H1 (cell line): ENCODE data around the gene INO80C. TPM values are rescaled to one million over a fixed set of nuclear protein-coding genes. Genes with fewer than 3 reads are reported as not detected.

Experiments
- CTCF ChIA-PET: fragments of 300-600 bp; sonication (Branson Sonifier 250); formaldehyde crosslinking; loops from one replicate; lab custom pipeline; 2021; ENCODE audit not compliant: partially characterized antibody; lab: Charles Lee
- POLR2A ChIA-PET: fragments of 300-600 bp; sonication (Branson Sonifier 250); formaldehyde crosslinking; loops from one replicate; lab custom pipeline; 2021; ENCODE audit warnings: inconsistent platforms; ENCODE audit not compliant: partially characterized antibody; lab: Charles Lee
- DNase-seq, 2 experiments: peaks; one replicate each; pipeline versions ENCODE4 v3.0.0 to v3.0.0-alpha.2; 2010 to 2022; ENCODE audit warnings: low spot score in 2 of 2, low read depth in 1 of 2, mixed read lengths in 1 of 2
- FAIRE-seq: peaks from 2 replicates; lab custom pipeline; 2011; peaks lifted over from hg19 to GRCh38; lab: Jason Lieb, UNC
- H2AFZ ChIP-seq: 2 replicates; pipeline ENCODE4 v1.8.1; 2012; ENCODE audit warnings: low read length, inconsistent platforms
- H2AK5ac ChIP-seq: 2 replicates; pipeline ENCODE4 v1.6.1; 2013; ENCODE audit warnings: low read depth, low read length
- H2BK120ac ChIP-seq: replicated peaks from 2 replicates; pipeline ENCODE3; 2013; ENCODE audit warnings: low read depth, low read length, inconsistent platforms
- H2BK12ac ChIP-seq: 2 replicates; pipeline ENCODE4 v1.6.1; 2013; ENCODE audit warnings: low read depth, low read length
- H2BK15ac ChIP-seq: 2 replicates; pipeline ENCODE4 v1.6.1; 2013; ENCODE audit warnings: low read length
- H2BK20ac ChIP-seq: 2 replicates; pipeline ENCODE4 v1.6.1; 2013; ENCODE audit warnings: low read length
- H2BK5ac ChIP-seq: 2 replicates; pipeline ENCODE4 v1.6.1; 2013; ENCODE audit warnings: low read depth, low read length
- H3K14ac ChIP-seq: 2 replicates; pipeline ENCODE4 v1.6.1; 2013; ENCODE audit warnings: inconsistent platforms; ENCODE audit not compliant: insufficient read length
- H3K18ac ChIP-seq: 2 replicates; pipeline ENCODE4 v1.6.1; 2013; ENCODE audit warnings: low read length; ENCODE audit errors: extremely low read depth
- H3K23ac ChIP-seq: 2 replicates; pipeline ENCODE4 v1.6.1; 2013; ENCODE audit warnings: inconsistent platforms; ENCODE audit not compliant: insufficient read length
- H3K23me2 ChIP-seq: 2 replicates; pipeline ENCODE4 v1.6.1; 2013; ENCODE audit warnings: low read depth, low read length
- H3K27ac ChIP-seq: 2 replicates; pipeline ENCODE4 v1.6.1; 2011; ENCODE audit warnings: low read depth, low read length, inconsistent platforms
- H3K27me3 ChIP-seq, 4 experiments: replicated peaks in 1 of 4; 1 replicate in 1 of 4; 2 replicates in 3 of 4; pipeline versions ENCODE4 v1.6.1 to v1.8.1; 2011 to 2013; ENCODE audit warnings: low read length in 3 of 4, mild to moderate bottlenecking in 3 of 4, inconsistent platforms in 2 of 4, mixed read lengths in 2 of 4, moderate library complexity in 1 of 4; ENCODE audit not compliant: control insufficient read depth in 3 of 4, insufficient read depth in 3 of 4; ENCODE audit errors: extremely low read depth in 1 of 4
- H3K36me3 ChIP-seq, 4 experiments: 2 replicates each; pipeline versions ENCODE4 v1.6.1 to v1.8.1; 2011 to 2013; ENCODE audit warnings: mild to moderate bottlenecking in 4 of 4, low read length in 3 of 4, moderate library complexity in 2 of 4, control low read depth in 1 of 4, inconsistent platforms in 1 of 4; ENCODE audit not compliant: insufficient read depth in 4 of 4, control insufficient read depth in 2 of 4
- H3K4ac ChIP-seq: replicated peaks from 2 replicates; pipeline ENCODE3; 2013; ENCODE audit warnings: low read length, low read depth, mixed read lengths, inconsistent platforms; ENCODE audit not compliant: insufficient read length
- H3K4me1 ChIP-seq, 4 experiments: replicated peaks in 1 of 4; 1 replicate in 1 of 4; 2 replicates in 3 of 4; pipeline versions ENCODE4 v1.6.1 to v1.8.1; 2011 to 2013; ENCODE audit warnings: low read length in 3 of 4, inconsistent platforms in 2 of 4, mixed read lengths in 1 of 4; ENCODE audit not compliant: insufficient read depth in 4 of 4, control insufficient read depth in 3 of 4
- H3K4me2 ChIP-seq, 2 experiments: 2 replicates each; pipeline versions ENCODE4 v1.6.1 to v1.8.1; 2011 to 2013; ENCODE audit warnings: low read depth in 2 of 2, low read length in 2 of 2, control low read depth in 1 of 2, inconsistent platforms in 1 of 2, mild to moderate bottlenecking in 1 of 2; ENCODE audit not compliant: insufficient read depth in 1 of 2
- H3K4me3 ChIP-seq, 4 experiments: fragments of 200-600, 300-600 bp in 1 of 4; sonication (generic), shearing (Covaris generic), sonication (Bioruptor Twin) in 1 of 4; 2 replicates each; pipeline versions ENCODE4 v1.5.1 to v1.8.1; 2011 to 2016; ENCODE audit warnings: low read length in 4 of 4, low read depth in 3 of 4, control low read depth in 2 of 4, inconsistent platforms in 2 of 4, mild to moderate bottlenecking in 2 of 4, mixed read lengths in 1 of 4, moderate library complexity in 1 of 4; ENCODE audit not compliant: insufficient read depth in 2 of 4; ENCODE audit errors: extremely low read depth in 1 of 4
- H3K56ac ChIP-seq: replicated peaks from 2 replicates; pipeline ENCODE3; 2013; ENCODE audit warnings: low read depth, mild to moderate bottlenecking, mixed read lengths, low read length, inconsistent platforms; ENCODE audit not compliant: insufficient read length
- H3K79me1 ChIP-seq: 2 replicates; pipeline ENCODE4 v1.6.1; 2013; ENCODE audit warnings: low read depth, low read length, control low read depth
- H3K79me2 ChIP-seq, 2 experiments: 2 replicates each; pipeline versions ENCODE4 v1.6.1 to v1.8.1; 2012 to 2013; ENCODE audit warnings: low read length in 2 of 2, mild to moderate bottlenecking in 2 of 2, inconsistent platforms in 1 of 2; ENCODE audit not compliant: insufficient read depth in 2 of 2, control insufficient read depth in 1 of 2
- H3K9ac ChIP-seq, 4 experiments: replicated peaks in 1 of 4; 1 replicate in 1 of 4; 2 replicates in 3 of 4; pipeline versions ENCODE4 v1.6.1 to v1.8.1; 2011 to 2013; ENCODE audit warnings: low read depth in 3 of 4, low read length in 3 of 4, control low read depth in 2 of 4, mild to moderate bottlenecking in 2 of 4, moderate library complexity in 2 of 4, inconsistent platforms in 1 of 4; ENCODE audit errors: extremely low read depth in 1 of 4
- H3K9me3 ChIP-seq, 2 experiments: 2 replicates each; pipeline versions ENCODE4 v1.6.1 to v1.8.1; 2012 to 2013; ENCODE audit warnings: mild to moderate bottlenecking in 2 of 2, moderate library complexity in 2 of 2, control low read depth in 1 of 2, inconsistent platforms in 1 of 2, low read depth in 1 of 2, low read length in 1 of 2, mixed read lengths in 1 of 2; ENCODE audit not compliant: insufficient read depth in 2 of 2
- H4K20me1 ChIP-seq, 2 experiments: replicated peaks in 1 of 2; 2 replicates each; pipeline versions ENCODE3 to v1.8.1; 2011 to 2013; ENCODE audit warnings: inconsistent platforms in 2 of 2, low read length in 2 of 2, mild to moderate bottlenecking in 1 of 2; ENCODE audit not compliant: insufficient read depth in 2 of 2, control insufficient read depth in 1 of 2
- H4K5ac ChIP-seq: 2 replicates; pipeline ENCODE4 v1.6.1; 2013; ENCODE audit warnings: low read length, low read depth, mixed read lengths, inconsistent platforms; ENCODE audit not compliant: insufficient read length
- H4K8ac ChIP-seq: 2 replicates; pipeline ENCODE4 v1.8.0; 2013; ENCODE audit warnings: mild to moderate bottlenecking, moderate library complexity, low read length, inconsistent platforms; ENCODE audit not compliant: insufficient read depth; ENCODE audit errors: extremely low read depth
- H4K91ac ChIP-seq: replicated peaks from 2 replicates; pipeline ENCODE3; 2013; ENCODE audit warnings: low read length, mixed read lengths, inconsistent platforms; ENCODE audit not compliant: insufficient read length
- CBX8 ChIP-seq: fragments of 300-800, 300-1000 bp; sonication (generic); IDR thresholded peaks from 2 replicates; pipeline ENCODE4 v1.7.1; 2016; ENCODE audit warnings: low read depth, low read length, borderline replicate concordance
- EZH2 ChIP-seq: fragments of 200-600 bp; sonication (generic); IDR thresholded peaks from 2 replicates; pipeline ENCODE4 v1.7.1; 2012; ENCODE audit warnings: low read depth, mild to moderate bottlenecking, moderate library complexity, low read length, inconsistent platforms; ENCODE audit not compliant: severe bottlenecking
- GABPA ChIP-seq: IDR thresholded peaks from 2 replicates; pipeline ENCODE4 v1.6.1; 2011; ENCODE audit warnings: mild to moderate bottlenecking, low read length, moderate library complexity, borderline replicate concordance; ENCODE audit not compliant: insufficient read depth
- POLR2AphosphoS5 ChIP-seq: IDR thresholded peaks from 2 replicates; pipeline ENCODE4 v1.6.1; 2011; ENCODE audit warnings: low read depth, low read length
- SP1 ChIP-seq: IDR thresholded peaks from 2 replicates; pipeline ENCODE4 v1.6.1; 2011; ENCODE audit warnings: low read depth, low read length
- SP2 ChIP-seq: IDR thresholded peaks from 2 replicates; pipeline ENCODE4 v1.6.1; 2012; ENCODE audit warnings: mild to moderate bottlenecking, low read length, inconsistent platforms
- SRF ChIP-seq: IDR thresholded peaks from 2 replicates; pipeline ENCODE4 v1.6.1; 2011; ENCODE audit warnings: mild to moderate bottlenecking, low read depth, low read length, moderate library complexity
- TAF7 ChIP-seq: optimal IDR thresholded peaks from 2 replicates; pipeline ENCODE3; 2011; ENCODE audit warnings: low read depth, mild to moderate bottlenecking, inconsistent platforms, low read length, moderate library complexity, borderline replicate concordance
- TEAD4 ChIP-seq: IDR thresholded peaks from 2 replicates; pipeline ENCODE4 v1.6.1; 2012; ENCODE audit warnings: low read depth, low read length, inconsistent platforms, mixed read lengths
- YY1 ChIP-seq: IDR thresholded peaks from 2 replicates; pipeline ENCODE4 v1.6.1; 2011; ENCODE audit warnings: low read depth, mild to moderate bottlenecking, low read length
- WGBS, 2 experiments: shearing (Covaris generic) in 1 of 2; methylation state at CpG; one replicate each; pipeline versions ENCODE4 v1.1.6 to v1.1.7; 2013 to 2015; ENCODE audit warnings: low lambda C conversion rate in 2 of 2, mixed read lengths in 2 of 2, inconsistent platforms in 1 of 2, low coverage in 1 of 2, missing lambda C conversion rate in 1 of 2; ENCODE audit not compliant: insufficient replicate concordance in 2 of 2, insufficient coverage in 1 of 2, insufficient read length in 1 of 2; ENCODE audit errors: extremely low coverage in 1 of 2, missing lambda C conversion rate in 1 of 2; 5-methylcytosine and 5-hydroxymethylcytosine counted together
- polyA plus RNA-seq, 7 experiments: library from polyadenylated mRNA; depleted of rRNA in 3 of 7; stranded (reverse) in 5 of 7; unstranded in 2 of 7; fragments of >200 nt in 5 of 7; fragments of 200-250 nt in 2 of 7; gene quantifications; 1 replicate in 5 of 7; 2 replicates in 1 of 7; 4 replicates in 1 of 7; pipeline versions ENCODE4 v1.2.1 to v1.2.3, GENCODE V29; 2011 to 2013; ENCODE audit warnings: missing spikeins in 2 of 7, mixed read lengths in 2 of 7
- total RNA-seq: library from RNA; stranded (reverse); fragmentation: NEBNext Ultra II Directional; extraction: Animal tissue kit (Norgen Biotek cat#: 25700); gene quantifications from 2 replicates; pipeline ENCODE4 v1.2.1, GENCODE V29; 2021

The INO80C gene
- total and polyA plus RNA-seq, 2 of the 8 experiments (the other 6 are each of a cell fraction or from before 2014, with no cell fraction given): 30.1 to 48.9 TPM

- H2BK120ac ChIP-seq: no peak overlapping the region
- no peak overlapping the region for H3K9ac ChIP-seq
- no peaks in the 10 kb centered on the region for H3K23me2 ChIP-seq
- H3K4ac ChIP-seq: no peak overlapping the region
- no peak overlapping the region for H4K8ac ChIP-seq
- ChIA-PET CTCF (interaction anchor here (1.0 kb wide), 2 partner anchors 10 to 17 kb away, joined by 3 read pairs; no protein-coding TSS in a partner anchor), POLR2A (interaction anchor here (0.6 to 1.3 kb wide), 2 partner anchors 9 to 1000 kb away, joined by 3 to 5 read pairs; no protein-coding TSS in a partner anchor)
- no peak overlapping the region for H3K56ac ChIP-seq
- H2AK5ac ChIP-seq: no peak overlapping the region
- H3K36me3 ChIP-seq: no peaks in the 10 kb centered on the region
- H2BK12ac ChIP-seq: no peak overlapping the region
- H3K4me1 ChIP-seq: peaks cover 0 to 8% (median 5%) of the 10 kb centered on the region in 4 experiments; a peak in 4 of 7 replicates
- no peak overlapping the region for H3K4me2 ChIP-seq
- no peak overlapping the region for H3K18ac ChIP-seq
- no peak overlapping the region for H4K5ac ChIP-seq
- H3K79me1 ChIP-seq: no peaks in the 10 kb centered on the region
- TF ChIP-seq SP1 (no peak), CBX8 (no peak), GABPA (no peak), EZH2 (no peak), SP2 (no peak), POLR2AphosphoS5 (no peak), YY1 (no peak), TAF7 (no peak), TEAD4 (no peak), SRF (no peak)
- no peak overlapping the region for H3K14ac ChIP-seq
- no peak overlapping the region for H2BK5ac ChIP-seq
- no peak overlapping the region for H3K27ac ChIP-seq
- no peaks in the 10 kb centered on the region for H3K9me3 ChIP-seq
- WGBS, 2 experiments: 90% methylated on average over 3 of the region's 3 CpGs; no CpG with 5 or more reads in 1 of the 2 experiments
- no peaks in the 10 kb centered on the region for H4K20me1 ChIP-seq
- H2BK20ac ChIP-seq: no peak overlapping the region
- no peak overlapping the region for H3K23ac ChIP-seq
- H2BK15ac ChIP-seq: no peak overlapping the region
- H4K91ac ChIP-seq: no peak overlapping the region
- FAIRE-seq (no peak), DNase-seq (no peak)
- no peaks in the 10 kb centered on the region for H3K27me3 ChIP-seq
- no peaks in the 10 kb centered on the region for H3K79me2 ChIP-seq
- no peak overlapping the region for H3K4me3 ChIP-seq
- H2AFZ ChIP-seq: 0 out of 2 replicates have a peak overlapping the region, but pooled peaks have one; percentile 46
Observed at GRCh38 chr18:35516351-35516750, 18.6 kb upstream of the INO80C start.
